ENCODE data around the gene SIRPA.

DNA sequence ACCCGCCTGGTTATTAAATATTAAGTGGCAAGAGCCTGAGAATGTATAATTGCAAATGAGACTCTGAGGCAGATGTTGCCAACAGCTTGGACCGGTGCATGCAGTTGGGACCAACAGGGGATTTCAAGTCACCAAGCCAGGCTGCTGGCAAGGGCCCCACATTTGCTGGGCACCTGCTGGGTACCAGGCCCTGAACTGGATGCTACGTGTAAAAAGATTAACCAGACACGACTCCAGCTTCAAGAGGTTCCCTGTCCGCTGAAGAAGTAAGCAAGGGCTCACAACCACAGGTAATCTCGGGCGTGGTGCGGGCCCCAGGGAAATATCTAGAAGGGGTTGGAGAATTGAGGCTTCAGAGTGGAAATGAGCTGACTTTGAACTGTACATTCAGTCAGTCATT lies 13.2 kb upstream of the SIRPA start:
- no peak for TF ChIP-seq TAF1 (IDR thresholded peaks at IDR 0.05; ENCODE audit: low read depth)
- TF ChIP-seq CREB1 (IDR thresholded peaks at IDR 0.05; ENCODE audit: low read depth) = no peak
- TF ChIP-seq, protein P1, sequence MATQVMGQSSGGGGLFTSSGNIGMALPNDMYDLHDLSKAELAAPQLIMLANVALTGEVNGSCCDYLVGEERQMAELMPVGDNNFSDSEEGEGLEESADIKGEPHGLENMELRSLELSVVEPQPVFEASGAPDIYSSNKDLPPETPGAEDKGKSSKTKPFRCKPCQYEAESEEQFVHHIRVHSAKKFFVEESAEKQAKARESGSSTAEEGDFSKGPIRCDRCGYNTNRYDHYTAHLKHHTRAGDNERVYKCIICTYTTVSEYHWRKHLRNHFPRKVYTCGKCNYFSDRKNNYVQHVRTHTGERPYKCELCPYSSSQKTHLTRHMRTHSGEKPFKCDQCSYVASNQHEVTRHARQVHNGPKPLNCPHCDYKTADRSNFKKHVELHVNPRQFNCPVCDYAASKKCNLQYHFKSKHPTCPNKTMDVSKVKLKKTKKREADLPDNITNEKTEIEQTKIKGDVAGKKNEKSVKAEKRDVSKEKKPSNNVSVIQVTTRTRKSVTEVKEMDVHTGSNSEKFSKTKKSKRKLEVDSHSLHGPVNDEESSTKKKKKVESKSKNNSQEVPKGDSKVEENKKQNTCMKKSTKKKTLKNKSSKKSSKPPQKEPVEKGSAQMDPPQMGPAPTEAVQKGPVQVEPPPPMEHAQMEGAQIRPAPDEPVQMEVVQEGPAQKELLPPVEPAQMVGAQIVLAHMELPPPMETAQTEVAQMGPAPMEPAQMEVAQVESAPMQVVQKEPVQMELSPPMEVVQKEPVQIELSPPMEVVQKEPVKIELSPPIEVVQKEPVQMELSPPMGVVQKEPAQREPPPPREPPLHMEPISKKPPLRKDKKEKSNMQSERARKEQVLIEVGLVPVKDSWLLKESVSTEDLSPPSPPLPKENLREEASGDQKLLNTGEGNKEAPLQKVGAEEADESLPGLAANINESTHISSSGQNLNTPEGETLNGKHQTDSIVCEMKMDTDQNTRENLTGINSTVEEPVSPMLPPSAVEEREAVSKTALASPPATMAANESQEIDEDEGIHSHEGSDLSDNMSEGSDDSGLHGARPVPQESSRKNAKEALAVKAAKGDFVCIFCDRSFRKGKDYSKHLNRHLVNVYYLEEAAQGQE (IDR thresholded peaks at IDR 0.05; ENCODE audit: low read depth) = no peak
- TF ChIP-seq EGR1 (IDR thresholded peaks at IDR 0.05) = no peak
- no peak for TF ChIP-seq YY1 (IDR thresholded peaks at IDR 0.05; ENCODE audit: low read depth)
- no peak for TF ChIP-seq EP300 (IDR thresholded peaks at IDR 0.05; ENCODE audit: borderline replicate concordance)
- no peak for TF ChIP-seq CEBPB (IDR thresholded peaks at IDR 0.05)
- no peak for TF ChIP-seq FOXM1 (IDR thresholded peaks at IDR 0.05; ENCODE audit: borderline replicate concordance, low read depth)
- no peak for TF ChIP-seq RAD21 (IDR thresholded peaks at IDR 0.05; ENCODE audit: low read depth)
- TF ChIP-seq MAX (IDR thresholded peaks at IDR 0.05) = no peak
